Testis (tissue), 3 donors: Measurements from ENCODE around the gene CHN2. TPM values are rescaled to one million over a fixed set of nuclear protein-coding genes. Genes with fewer than 3 reads are reported as not detected.
A peak's percentile ranks its signal among the peaks of the same experiment; 100 is the strongest.

Experiments
- DNase-seq: peaks from one replicate; pipeline ENCODE4 v3.0.0-alpha.2; 2019
- H3K27ac ChIP-seq, 2 donors: fragments of 200-600 bp; sonication (generic); one replicate each; pipeline ENCODE4 v1.5.1; 2019
- H3K27me3 ChIP-seq: fragments of 200-600 bp; sonication (generic); one replicate; pipeline ENCODE4 v1.5.1; 2019
- H3K36me3 ChIP-seq: fragments of 200-600 bp; sonication (generic); one replicate; pipeline ENCODE4 v1.5.1; 2017; ENCODE audit warnings: low read depth; ENCODE audit errors: missing control alignments
- H3K4me1 ChIP-seq: fragments of 200-600 bp; sonication (generic); one replicate; pipeline ENCODE4 v1.5.1; 2019
- H3K4me3 ChIP-seq, 2 donors: fragments of 200-600 bp; sonication (generic); one replicate each; pipeline ENCODE4 v1.5.1; 2017 to 2019
- H3K9me3 ChIP-seq: fragments of 200-600 bp; sonication (generic); one replicate; pipeline ENCODE4 v1.5.1; 2017
- POLR2A ChIP-seq: fragments of 450-650 bp; IDR thresholded peaks from one replicate; pipeline ENCODE4 v1.6.1; 2017; ENCODE audit warnings: antibody characterized with exemption, mild to moderate bottlenecking, moderate library complexity
- WGBS, 2 donors: methylation state at CpG; one replicate each; pipeline ENCODE4 v1.1.5; 2018; 5-methylcytosine and 5-hydroxymethylcytosine counted together
- intact Hi-C: fragments of 100-400 bp; cut with DNase I; formaldehyde crosslinking; loops from one replicate; pipeline ENCODE4 v1.15.1; 2023; ENCODE audit warnings: low total_unique reads
- polyA plus RNA-seq: library from polyadenylated mRNA; stranded (reverse); fragments of 350-450 nt; fragmentation: Illumina TruSeq; extraction: RNeasy Lipid Tissue Mini Kit (QIAGEN cat#74804); gene quantifications from one replicate; pipeline ENCODE4 v1.2.3, GENCODE V29; 2014; ENCODE audit warnings: low read depth, low replicate concordance; ENCODE audit not compliant: insufficient read depth
- total RNA-seq, 2 donors: library from RNA; depleted of rRNA; stranded (reverse); fragments of >200 nt; gene quantifications; one replicate each; pipeline ENCODE4 v1.2.3, GENCODE V29; 2016
- TF ChIP-seq, protein P1 (sequence below), 3 experiments: fragments of 450-650 bp in 2 of 3; fragments of 200-600 bp in 1 of 3; sonication (generic) in 1 of 3; IDR thresholded peaks; one replicate each; pipeline ENCODE4 v1.5.1; 2016 to 2019; ENCODE audit warnings: antibody characterized with exemption in 3 of 3, mild to moderate bottlenecking in 2 of 3, moderate library complexity in 1 of 3

CHN2 gene
- total and polyA plus RNA-seq, 3 donors from 2014 or later, result 8.6 to 27.4 (median 15.1) TPM

DNA sequence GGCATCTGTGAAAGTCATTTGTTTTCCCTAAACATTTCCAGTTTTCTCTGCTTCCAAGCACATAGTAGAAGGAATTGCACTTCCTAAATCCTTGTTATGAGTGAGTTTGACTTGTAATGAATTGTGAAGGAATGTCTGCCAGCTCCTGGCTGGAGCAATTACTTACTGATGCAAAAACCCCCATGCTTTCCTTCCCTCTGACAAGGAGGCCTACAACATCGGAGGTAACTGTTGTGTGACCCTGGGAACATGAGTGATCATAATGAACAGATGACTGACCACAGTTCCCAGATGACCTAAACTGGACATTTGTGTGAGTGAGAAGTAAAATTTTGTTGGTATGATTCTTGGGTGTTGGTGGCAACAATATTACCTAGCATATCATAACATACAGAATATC is 26.9 kb upstream of the CHN2 start:
- Histone ChIP-seq H3K27me3 (no peaks in the 10 kb centered on the region), H3K9me3 (no peaks in the 10 kb centered on the region), H3K4me1 (no peaks in the 10 kb centered on the region), H3K36me3 (no peaks in the 10 kb centered on the region), H3K27ac (no peak overlapping the region), H3K4me3 (no peak overlapping the region)
- DNase-seq, result no peak
- intact Hi-C loops, result no loop called here
- TF ChIP-seq POLR2A, result no peak
- TF ChIP-seq, protein P1, sequence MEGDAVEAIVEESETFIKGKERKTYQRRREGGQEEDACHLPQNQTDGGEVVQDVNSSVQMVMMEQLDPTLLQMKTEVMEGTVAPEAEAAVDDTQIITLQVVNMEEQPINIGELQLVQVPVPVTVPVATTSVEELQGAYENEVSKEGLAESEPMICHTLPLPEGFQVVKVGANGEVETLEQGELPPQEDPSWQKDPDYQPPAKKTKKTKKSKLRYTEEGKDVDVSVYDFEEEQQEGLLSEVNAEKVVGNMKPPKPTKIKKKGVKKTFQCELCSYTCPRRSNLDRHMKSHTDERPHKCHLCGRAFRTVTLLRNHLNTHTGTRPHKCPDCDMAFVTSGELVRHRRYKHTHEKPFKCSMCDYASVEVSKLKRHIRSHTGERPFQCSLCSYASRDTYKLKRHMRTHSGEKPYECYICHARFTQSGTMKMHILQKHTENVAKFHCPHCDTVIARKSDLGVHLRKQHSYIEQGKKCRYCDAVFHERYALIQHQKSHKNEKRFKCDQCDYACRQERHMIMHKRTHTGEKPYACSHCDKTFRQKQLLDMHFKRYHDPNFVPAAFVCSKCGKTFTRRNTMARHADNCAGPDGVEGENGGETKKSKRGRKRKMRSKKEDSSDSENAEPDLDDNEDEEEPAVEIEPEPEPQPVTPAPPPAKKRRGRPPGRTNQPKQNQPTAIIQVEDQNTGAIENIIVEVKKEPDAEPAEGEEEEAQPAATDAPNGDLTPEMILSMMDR (IDR thresholded peaks at IDR 0.05), result no peak
- WGBS, 2 donors, result 80 to 84% methylated on average over 1 of the region's 1 CpG

DNA sequence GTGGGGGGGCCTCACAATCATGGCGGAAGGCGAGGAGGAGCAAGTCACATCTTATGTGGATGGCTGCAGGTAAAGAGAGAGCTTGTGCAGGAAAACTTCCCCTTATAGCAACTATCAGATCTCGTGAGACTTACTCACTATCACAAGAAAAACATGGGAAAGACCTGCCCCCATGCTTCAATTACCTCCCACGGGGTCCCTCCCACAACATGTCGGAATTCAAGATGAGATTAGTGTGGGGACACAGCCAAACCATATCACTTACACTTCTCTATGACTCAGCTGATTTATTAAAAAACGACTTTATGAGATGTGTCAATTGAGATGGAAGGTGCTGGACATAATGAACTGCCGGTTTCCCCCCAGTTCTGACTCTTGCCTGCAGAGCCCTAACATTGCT is 23.8 kb upstream of the CHN2 start:
- DNase-seq, result no peak
- TF ChIP-seq, protein P1 (IDR thresholded peaks at IDR 0.05), result no peak
- TF ChIP-seq POLR2A, result no peak
- WGBS, 2 donors, result 73 to 81% methylated on average over 7 of the region's 7 CpGs
- no peaks in the 10 kb centered on the region for H3K36me3 ChIP-seq
- H3K27ac ChIP-seq, result no peak overlapping the region
- no peaks in the 10 kb centered on the region for H3K27me3 ChIP-seq
- H3K4me3 ChIP-seq, result no peak overlapping the region
- intact Hi-C loops, result no loop called here
- no peaks in the 10 kb centered on the region for H3K4me1 ChIP-seq
- H3K9me3 ChIP-seq, result no peaks in the 10 kb centered on the region

DNA sequence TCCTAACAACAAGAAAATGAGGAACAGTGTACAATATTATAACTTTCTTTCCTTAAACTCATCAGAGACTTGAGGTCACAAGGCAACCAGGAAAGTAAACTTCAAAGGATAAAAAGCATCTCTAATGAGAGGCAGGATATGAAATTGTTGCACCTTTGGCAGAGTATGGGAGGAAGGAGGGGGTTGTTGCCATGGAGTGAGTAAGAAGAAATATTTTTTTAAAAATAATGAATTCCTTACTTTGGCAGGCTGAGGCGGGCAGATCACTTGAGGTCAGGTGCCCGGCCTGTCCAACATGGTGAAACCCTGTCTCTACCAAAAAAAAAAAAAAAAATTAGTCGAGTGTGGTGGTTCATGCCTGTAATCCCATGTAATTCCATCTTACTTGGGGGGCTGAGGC is 21.1 kb upstream of the CHN2 start:
- intact Hi-C loops, result no loop called here
- 77 to 93% methylated on average over 3 of the region's 3 CpGs for WGBS, 2 donors
- no peak for DNase-seq
- H3K27ac ChIP-seq, result no peak overlapping the region
- no peaks in the 10 kb centered on the region for H3K4me1 ChIP-seq
- H3K27me3 ChIP-seq, result no peaks in the 10 kb centered on the region
- no peak overlapping the region for H3K4me3 ChIP-seq
- H3K36me3 ChIP-seq, result no peaks in the 10 kb centered on the region
- H3K9me3 ChIP-seq, result no peaks in the 10 kb centered on the region
- no peak for TF ChIP-seq POLR2A
- TF ChIP-seq, protein P1 (IDR thresholded peaks at IDR 0.05), result no peak

DNA sequence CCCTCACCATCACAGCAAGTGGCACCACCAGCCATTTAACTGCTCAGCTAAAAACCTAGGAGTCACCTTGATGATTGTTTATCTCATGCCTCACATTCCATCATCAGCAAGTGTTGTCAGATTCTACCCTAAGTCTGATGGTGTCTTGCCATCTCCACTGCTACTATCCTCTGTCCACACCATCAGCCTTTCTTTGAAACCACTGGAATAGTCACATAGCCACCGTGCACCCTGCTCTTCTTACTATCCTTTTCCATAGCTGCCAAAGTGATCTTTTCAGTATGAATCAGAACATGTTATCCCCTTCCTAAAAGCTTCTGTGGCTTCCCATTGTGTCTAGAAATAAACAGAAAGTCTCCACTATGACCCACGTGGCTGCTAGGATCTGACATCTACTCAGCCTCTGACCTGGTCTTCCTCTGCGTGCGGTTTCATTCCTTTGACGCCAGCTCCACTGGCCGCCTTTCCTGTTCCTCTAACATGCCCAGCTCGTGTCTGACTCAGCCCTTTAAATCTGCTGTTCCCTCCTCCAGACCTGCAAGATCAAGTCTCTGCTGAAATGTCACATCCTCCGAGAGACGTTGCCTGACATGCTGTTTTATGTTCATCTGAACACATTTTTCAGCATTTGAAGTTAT is 16.5 kb upstream of the CHN2 start:
- Histone ChIP-seq H3K27ac (peak overlapping the region in 1 of 2 donors; percentile 26), H3K9me3 (no peaks in the 10 kb centered on the region), H3K4me1 (no peaks in the 10 kb centered on the region), H3K36me3 (no peaks in the 10 kb centered on the region), H3K4me3 (no peak overlapping the region), H3K27me3 (no peaks in the 10 kb centered on the region)
- intact Hi-C loops, result no loop called here
- TF ChIP-seq, protein P1 (IDR thresholded peaks at IDR 0.05), result no peak
- no peak for TF ChIP-seq POLR2A
- 73 to 77% methylated on average over 9 of the region's 9 CpGs for WGBS, 2 donors
- DNase-seq, result peak; percentile 60

DNA sequence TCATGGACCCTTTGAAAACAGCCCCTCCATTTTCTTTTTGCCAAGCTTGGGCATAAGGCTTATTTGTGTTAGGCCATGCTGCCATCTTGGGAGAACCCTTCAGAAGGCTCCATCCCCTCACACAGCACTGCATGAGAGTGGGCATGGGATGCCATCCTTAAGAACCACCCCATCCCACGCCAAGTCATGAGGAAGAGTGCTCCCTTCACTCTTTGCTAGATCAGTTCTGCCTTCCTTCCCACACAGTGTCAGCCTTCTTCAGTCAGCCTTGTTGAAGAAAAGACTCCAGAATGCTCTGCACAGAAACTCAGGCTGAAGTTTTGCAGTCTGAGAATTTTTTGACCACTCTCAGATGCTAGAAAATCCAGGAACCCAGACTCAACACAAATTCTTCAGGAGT is 15.5 kb upstream of the CHN2 start:
- intact Hi-C loops, result no loop called here

More for the DNA sequence above, 15.5 kb upstream of the CHN2 start:
- Histone ChIP-seq H3K4me1 (no peaks in the 10 kb centered on the region), H3K27me3 (no peaks in the 10 kb centered on the region), H3K27ac (no peak overlapping the region), H3K4me3 (no peak overlapping the region), H3K9me3 (no peaks in the 10 kb centered on the region), H3K36me3 (no peaks in the 10 kb centered on the region)
- no peak for DNase-seq
- no peak for TF ChIP-seq POLR2A
- TF ChIP-seq, protein P1 (IDR thresholded peaks at IDR 0.05), result no peak
- 62 to 88% methylated on average over 1 of the region's 1 CpG for WGBS, 2 donors
